IMR-90 (cell line): Measurements from ENCODE around the gene ACE. TPM values are rescaled to one million over a fixed set of nuclear protein-coding genes. Genes with fewer than 3 reads are reported as not detected.

ENCODE experiments used
- ATAC-seq: fragments of 200-7000 bp; cut with Tn5 transposase; 2 replicates; pipeline ENCODE4 v1.9.1; 2020; ENCODE audit warnings: low read depth, mild to moderate bottlenecking, moderate library complexity
- BruUV-seq: library from RNA; stranded (reverse); fragments of 400-500 nt; replicated peaks from 2 replicates; lab custom pipeline; 2021; lab: Mats Ljungman, UMichigan
- CTCF ChIA-PET: fragments of 300-600 bp; formaldehyde crosslinking; extraction: SDS; loops from one replicate; lab custom pipeline; 2021; ENCODE audit warnings: antibody characterized with exemption; lab: Yijun Ruan, JAX
- POLR2A ChIA-PET: fragments of 300-600 bp; sonication (Branson Sonifier 250); formaldehyde crosslinking; loops from one replicate; lab custom pipeline; 2022; ENCODE audit warnings: antibody characterized with exemption; ENCODE audit not compliant: unreplicated experiment; lab: Charles Lee
- DNase-seq: peaks from one replicate; pipeline ENCODE4 v3.0.0; 2013
- H2AFZ ChIP-seq: replicated peaks from 2 replicates; pipeline ENCODE3; 2013; ENCODE audit warnings: low read length, mild to moderate bottlenecking; ENCODE audit not compliant: poor library complexity
- H2AK5ac ChIP-seq: 2 replicates; pipeline ENCODE4 v1.6.1; 2013; ENCODE audit warnings: low read depth, low read length, inconsistent platforms
- H2AK9ac ChIP-seq: replicated peaks from 2 replicates; pipeline ENCODE3; 2013; ENCODE audit warnings: mild to moderate bottlenecking, low read depth, low read length, moderate library complexity; ENCODE audit not compliant: poor library complexity
- H2BK120ac ChIP-seq: 2 replicates; pipeline ENCODE4 v1.6.1; 2013; ENCODE audit warnings: low read depth, low read length, inconsistent platforms
- H2BK15ac ChIP-seq: 3 replicates; pipeline ENCODE4 v1.6.1; 2013; ENCODE audit warnings: low read depth, low read length, inconsistent platforms
- H2BK20ac ChIP-seq: 2 replicates; pipeline ENCODE4 v1.6.1; 2013; ENCODE audit warnings: low read depth, mild to moderate bottlenecking, inconsistent platforms, low read length, moderate library complexity
- H2BK5ac ChIP-seq: 2 replicates; pipeline ENCODE4 v1.6.1; 2013; ENCODE audit warnings: mild to moderate bottlenecking, low read depth, low read length, inconsistent platforms; ENCODE audit not compliant: poor library complexity, severe bottlenecking
- H3K14ac ChIP-seq: replicated peaks from 2 replicates; pipeline ENCODE4 v1.6.1; 2013; ENCODE audit warnings: low read depth, low read length, inconsistent platforms
- H3K18ac ChIP-seq: 2 replicates; pipeline ENCODE4 v1.6.1; 2013; ENCODE audit warnings: low read depth, low read length, control low read depth
- H3K23ac ChIP-seq: 2 replicates; pipeline ENCODE4 v1.6.1; 2013; ENCODE audit warnings: low read depth, low read length, inconsistent platforms
- H3K27ac ChIP-seq: 2 replicates; pipeline ENCODE4 v1.5.1; 2013; ENCODE audit warnings: mild to moderate bottlenecking, control low read depth, low read length; ENCODE audit not compliant: insufficient read depth
- H3K27me3 ChIP-seq: 2 replicates; pipeline ENCODE4 v1.6.1; 2013; ENCODE audit warnings: low read length; ENCODE audit not compliant: control insufficient read depth, insufficient read depth
- H3K36me3 ChIP-seq: 2 replicates; pipeline ENCODE4 v1.6.1; 2013; ENCODE audit warnings: low read length, mixed read lengths; ENCODE audit not compliant: control insufficient read depth, insufficient read depth
- H3K4ac ChIP-seq: 2 replicates; pipeline ENCODE4 v1.6.1; 2013; ENCODE audit warnings: low read depth, low read length, inconsistent platforms
- H3K4me1 ChIP-seq: 2 replicates; pipeline ENCODE4 v1.6.1; 2013; ENCODE audit warnings: low read length, mixed read lengths; ENCODE audit not compliant: control insufficient read depth, insufficient read depth
- H3K4me2 ChIP-seq: 2 replicates; pipeline ENCODE4 v1.6.1; 2013; ENCODE audit warnings: low read depth, mild to moderate bottlenecking, control low read depth, low read length, moderate library complexity
- H3K4me3 ChIP-seq: 2 replicates; pipeline ENCODE4 v1.5.1; 2013; ENCODE audit warnings: low read depth, mild to moderate bottlenecking, control low read depth, low read length, moderate library complexity; ENCODE audit not compliant: insufficient read depth
- H3K56ac ChIP-seq: 2 replicates; pipeline ENCODE4 v1.6.1; 2013; ENCODE audit warnings: low read length, inconsistent platforms; ENCODE audit not compliant: insufficient read depth; ENCODE audit errors: extremely low read depth
- H3K79me1 ChIP-seq, 2 experiments: 2 replicates each; pipeline ENCODE4 v1.6.1; 2013; ENCODE audit warnings: low read length in 2 of 2, inconsistent platforms in 1 of 2, low read depth in 1 of 2
- H3K9ac ChIP-seq: 2 replicates; pipeline ENCODE4 v1.6.1; 2013; ENCODE audit warnings: low read depth, low read length, control low read depth
- H3K9me1 ChIP-seq: 2 replicates; pipeline ENCODE4 v1.6.1; 2013; ENCODE audit warnings: low read length, inconsistent platforms; ENCODE audit not compliant: insufficient read depth
- H3K9me3 ChIP-seq: 2 replicates; pipeline ENCODE4 v1.6.1; 2013; ENCODE audit warnings: low read length; ENCODE audit not compliant: control insufficient read depth, insufficient read depth
- H4K20me1 ChIP-seq: 2 replicates; pipeline ENCODE4 v1.6.1; 2013; ENCODE audit warnings: low read length, inconsistent platforms; ENCODE audit not compliant: insufficient read depth
- H4K5ac ChIP-seq: 2 replicates; pipeline ENCODE4 v1.6.1; 2013; ENCODE audit warnings: mild to moderate bottlenecking, low read depth, low read length, control low read depth
- H4K8ac ChIP-seq, 2 experiments: 2 replicates each; pipeline ENCODE4 v1.6.1; 2013; ENCODE audit warnings: low read depth in 2 of 2, low read length in 2 of 2, control low read depth in 1 of 2, inconsistent platforms in 1 of 2
- H4K91ac ChIP-seq: 2 replicates; pipeline ENCODE4 v1.6.1; 2013; ENCODE audit warnings: low read depth, low read length, inconsistent platforms; ENCODE audit not compliant: insufficient read depth
- NFE2L2 ChIP-seq: fragments of 150-350 bp; IDR thresholded peaks from 2 replicates; pipeline ENCODE4 v1.6.1; 2016; ENCODE audit warnings: low read depth, mild to moderate bottlenecking, low read length
- POLR2A ChIP-seq: IDR thresholded peaks from 2 replicates; pipeline ENCODE4 v1.6.1; 2012; ENCODE audit warnings: mild to moderate bottlenecking, low read depth, low read length
- RCOR1 ChIP-seq: IDR thresholded peaks from 2 replicates; pipeline ENCODE4 v1.6.1; 2012; ENCODE audit warnings: mild to moderate bottlenecking, low read length, improper control_type of control experiment; ENCODE audit not compliant: insufficient replicate concordance
- SMC3 ChIP-seq: fragments of 150-350 bp; IDR thresholded peaks from 2 replicates; pipeline ENCODE4 v1.6.1; 2016; ENCODE audit warnings: low read depth, mild to moderate bottlenecking, antibody characterized with exemption, low read length, moderate library complexity
- WGBS, 2 experiments: methylation state at CpG; one replicate each; pipeline versions ENCODE4 v1.1.5 to v1.1.7; 2013; ENCODE audit warnings: missing lambda C conversion rate in 2 of 2; ENCODE audit not compliant: insufficient read length in 1 of 2; ENCODE audit errors: extremely low coverage in 2 of 2; 5-methylcytosine and 5-hydroxymethylcytosine counted together
- dilution Hi-C: fragments of 300-500 bp; cut with HindIII; formaldehyde crosslinking; loops from one replicate; pipeline ENCODE4 v1.14.3; 2018; ENCODE audit warnings: low sequenced_read_pairs; ENCODE audit not compliant: unreplicated experiment
- in situ Hi-C: fragments of 300-500 bp; cut with MboI; formaldehyde crosslinking; loops from 3 replicates; pipeline ENCODE4 v1.14.3; 2019; ENCODE audit warnings: low sequenced_read_pairs, inconsistent platforms, mixed read lengths
- intact Hi-C: fragments of 100-400 bp; cut with micrococcal nuclease; formaldehyde crosslinking; loops from 2 replicates; pipeline ENCODE4 v1.10.0; 2022
- polyA plus RNA-seq, 3 experiments: library from polyadenylated mRNA; depleted of rRNA; stranded (reverse); fragments of >200 nt; gene quantifications; 2 replicates each; pipeline ENCODE4 v1.2.3, GENCODE V29; 2012; ENCODE audit warnings: low replicate concordance in 1 of 3
- total RNA-seq: library from RNA; depleted of rRNA; stranded (reverse); fragments of >200 nt; gene quantifications from 2 replicates; pipeline ENCODE4 v1.2.3, GENCODE V29; 2012
- TF ChIP-seq, protein P1 (sequence below): conservative IDR thresholded peaks from 2 replicates; pipeline ENCODE4 v1.5.1; 2012; ENCODE audit warnings: mild to moderate bottlenecking, low read depth, low read length, improper control_type of control experiment
- TF ChIP-seq, protein P2 (sequence below): fragments of 150-350 bp; IDR thresholded peaks from 2 replicates; pipeline ENCODE4 v1.6.1; 2016; ENCODE audit warnings: low read depth, mild to moderate bottlenecking, low read length, moderate library complexity, borderline replicate concordance

ACE gene
- total and polyA plus RNA-seq, 2 of the 4 experiments (the other 2 are of a cell fraction) = 1.4 to 5.8 TPM

DNA sequence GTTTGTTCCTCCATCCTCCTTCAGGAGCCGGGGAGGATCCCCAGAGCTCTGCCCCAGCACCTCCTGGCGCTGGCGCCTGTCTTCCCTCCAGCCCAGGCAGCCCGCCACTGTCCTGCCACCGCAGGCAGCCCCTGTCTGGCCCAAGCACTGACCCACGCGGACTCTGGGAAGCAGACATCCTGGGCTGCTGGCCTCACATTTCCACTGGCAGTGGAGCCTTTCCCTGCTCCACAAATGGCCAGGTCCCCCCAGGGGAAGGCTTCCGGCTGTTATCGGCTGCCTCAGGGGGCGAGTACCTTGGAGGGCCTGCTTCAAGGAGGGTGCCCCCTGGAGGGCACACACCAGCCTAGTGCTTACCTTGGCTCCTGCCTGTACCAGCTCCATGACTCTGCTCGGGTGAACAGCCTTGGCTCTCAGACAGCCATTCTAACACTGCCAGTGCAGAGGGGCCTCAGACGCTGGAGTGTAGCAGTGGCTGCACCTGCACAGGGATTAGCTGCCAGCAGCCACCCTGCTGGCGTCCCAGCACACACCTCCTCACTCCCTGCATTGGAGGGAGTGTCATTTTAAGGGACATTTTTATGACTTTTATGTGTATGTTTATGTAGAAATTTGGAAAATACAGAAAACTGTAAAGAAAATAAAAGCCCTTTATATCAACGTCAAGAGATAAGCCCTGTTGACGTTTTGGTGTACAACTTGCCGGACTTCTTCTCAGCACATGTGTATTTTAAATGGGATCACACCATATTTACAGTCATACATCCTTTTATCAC is 21.0 kb downstream of the ACE start:
- Histone ChIP-seq H3K79me1 (peaks cover 0 to 2% of the 10 kb centered on the region in 2 experiments; a peak in 1 of 4 replicates), H3K23ac (peak overlapping the region; percentile 83; the same call in 1 of the 2 replicates), H2BK5ac (peak overlapping the region; percentile 91), H2AFZ (peak overlapping the region; percentile 50), H2BK15ac (peak overlapping the region; percentile 74), H3K27me3 (no peaks in the 10 kb centered on the region), H4K5ac (peak overlapping the region; percentile 55; the same call in 1 of the 2 replicates), H3K4me1 (peaks cover 27% of the 10 kb centered on the region), H3K4me2 (no peak overlapping the region), H3K36me3 (no peaks in the 10 kb centered on the region), H2BK20ac (peak overlapping the region; percentile 97), H4K20me1 (no peaks in the 10 kb centered on the region), H4K91ac (peak overlapping the region; percentile 91), H4K8ac (peak overlapping the region; percentile 39 to 98), H2BK120ac (peak overlapping the region; percentile 98), H3K27ac (peak overlapping the region; percentile 79), H3K4ac (peak overlapping the region; percentile 98), H3K56ac (peak overlapping the region; percentile 92), H2AK5ac (peak overlapping the region; percentile 97), H3K18ac (peak overlapping the region; percentile 49), H3K14ac (peak overlapping the region; percentile 80), H2AK9ac (peak overlapping the region; percentile 66), H3K9me1 (peaks cover 24% of the 10 kb centered on the region), H3K4me3 (no peak overlapping the region), H3K9ac (0 out of 2 replicates have a peak overlapping the region, but pooled peaks have one; percentile 1), H3K9me3 (no peaks in the 10 kb centered on the region)
- ATAC-seq (no peak; the same call in 1 of the 2 replicates), DNase-seq (peak; percentile 13)
- 75% methylated on average over 10 of the region's 16 CpGs; no CpG with 5 or more reads in 1 of the 2 experiments for WGBS, 2 experiments
- TF ChIP-seq, protein P1, sequence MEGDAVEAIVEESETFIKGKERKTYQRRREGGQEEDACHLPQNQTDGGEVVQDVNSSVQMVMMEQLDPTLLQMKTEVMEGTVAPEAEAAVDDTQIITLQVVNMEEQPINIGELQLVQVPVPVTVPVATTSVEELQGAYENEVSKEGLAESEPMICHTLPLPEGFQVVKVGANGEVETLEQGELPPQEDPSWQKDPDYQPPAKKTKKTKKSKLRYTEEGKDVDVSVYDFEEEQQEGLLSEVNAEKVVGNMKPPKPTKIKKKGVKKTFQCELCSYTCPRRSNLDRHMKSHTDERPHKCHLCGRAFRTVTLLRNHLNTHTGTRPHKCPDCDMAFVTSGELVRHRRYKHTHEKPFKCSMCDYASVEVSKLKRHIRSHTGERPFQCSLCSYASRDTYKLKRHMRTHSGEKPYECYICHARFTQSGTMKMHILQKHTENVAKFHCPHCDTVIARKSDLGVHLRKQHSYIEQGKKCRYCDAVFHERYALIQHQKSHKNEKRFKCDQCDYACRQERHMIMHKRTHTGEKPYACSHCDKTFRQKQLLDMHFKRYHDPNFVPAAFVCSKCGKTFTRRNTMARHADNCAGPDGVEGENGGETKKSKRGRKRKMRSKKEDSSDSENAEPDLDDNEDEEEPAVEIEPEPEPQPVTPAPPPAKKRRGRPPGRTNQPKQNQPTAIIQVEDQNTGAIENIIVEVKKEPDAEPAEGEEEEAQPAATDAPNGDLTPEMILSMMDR = peak; percentile 26
- TF ChIP-seq RCOR1 (no peak), NFE2L2 (no peak), SMC3 (no peak), POLR2A (no peak)
- TF ChIP-seq, protein P2, sequence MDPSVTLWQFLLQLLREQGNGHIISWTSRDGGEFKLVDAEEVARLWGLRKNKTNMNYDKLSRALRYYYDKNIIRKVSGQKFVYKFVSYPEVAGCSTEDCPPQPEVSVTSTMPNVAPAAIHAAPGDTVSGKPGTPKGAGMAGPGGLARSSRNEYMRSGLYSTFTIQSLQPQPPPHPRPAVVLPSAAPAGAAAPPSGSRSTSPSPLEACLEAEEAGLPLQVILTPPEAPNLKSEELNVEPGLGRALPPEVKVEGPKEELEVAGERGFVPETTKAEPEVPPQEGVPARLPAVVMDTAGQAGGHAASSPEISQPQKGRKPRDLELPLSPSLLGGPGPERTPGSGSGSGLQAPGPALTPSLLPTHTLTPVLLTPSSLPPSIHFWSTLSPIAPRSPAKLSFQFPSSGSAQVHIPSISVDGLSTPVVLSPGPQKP = no peak
- CTCF ChIA-PET = no interaction called here
- no TSS peak for BruUV-seq
- intact Hi-C loops (no loop called here), dilution Hi-C loops (no loop called here), in situ Hi-C loops (no loop called here)
- POLR2A ChIA-PET = interaction anchor here (0.6 to 0.8 kb wide), 3 partner anchors 16 to 694 kb away, joined by 3 read pairs; no protein-coding TSS in a partner anchor
